GM21576 (cell line): Measurements from ENCODE around the gene IQGAP3.

Experiments
- ATAC-seq: cut with Tn5 transposase; IDR thresholded peaks from one replicate; pipeline ENCODE4 v1.9.1; 2021; ENCODE audit warnings: mild to moderate bottlenecking, moderate library complexity; ENCODE audit not compliant: unreplicated experiment

The IQGAP3 gene

GRCh38 chr1:156499194-156499841, 73.0 kb downstream of the IQGAP3 start:
- ATAC-seq: no peak

- no peak for ATAC-seq
Observed at GRCh38 chr1:156498432-156499193, 73.8 kb downstream of the IQGAP3 start.

DNA sequence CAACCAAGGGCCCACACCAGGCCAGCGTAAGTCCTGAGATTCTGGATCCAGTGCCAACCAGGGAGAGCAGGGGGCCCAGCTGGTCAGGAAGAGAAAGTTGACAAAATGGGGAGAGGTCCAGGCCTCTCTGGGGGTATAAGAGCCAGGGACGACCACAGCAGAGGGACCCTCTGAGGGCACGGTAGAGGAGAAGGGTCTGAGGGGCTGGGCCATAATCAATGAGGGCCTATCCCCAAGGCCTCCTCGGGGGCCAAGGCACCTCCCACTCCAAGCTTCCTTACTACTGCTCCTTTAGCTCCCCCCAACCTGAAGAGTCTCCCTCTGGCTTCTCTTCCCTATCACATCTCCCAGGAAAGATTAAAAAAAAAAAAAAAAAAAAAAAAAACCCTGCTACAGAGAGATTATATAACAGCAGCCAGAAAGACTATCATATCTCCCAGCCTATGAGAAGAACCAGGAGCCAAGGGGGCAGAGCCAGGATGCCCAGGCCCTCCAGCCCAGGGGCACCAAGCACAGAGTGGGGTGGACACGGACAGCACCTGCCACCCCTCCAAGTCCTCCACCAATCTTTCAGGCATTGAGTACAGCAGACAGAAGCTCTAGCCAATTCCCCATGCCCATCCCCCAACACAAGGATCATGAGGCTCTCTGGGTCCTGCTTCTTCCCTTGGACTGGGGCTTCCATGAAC, 74.5 kb downstream of the IQGAP3 start:
- ATAC-seq: no peak

DNA sequence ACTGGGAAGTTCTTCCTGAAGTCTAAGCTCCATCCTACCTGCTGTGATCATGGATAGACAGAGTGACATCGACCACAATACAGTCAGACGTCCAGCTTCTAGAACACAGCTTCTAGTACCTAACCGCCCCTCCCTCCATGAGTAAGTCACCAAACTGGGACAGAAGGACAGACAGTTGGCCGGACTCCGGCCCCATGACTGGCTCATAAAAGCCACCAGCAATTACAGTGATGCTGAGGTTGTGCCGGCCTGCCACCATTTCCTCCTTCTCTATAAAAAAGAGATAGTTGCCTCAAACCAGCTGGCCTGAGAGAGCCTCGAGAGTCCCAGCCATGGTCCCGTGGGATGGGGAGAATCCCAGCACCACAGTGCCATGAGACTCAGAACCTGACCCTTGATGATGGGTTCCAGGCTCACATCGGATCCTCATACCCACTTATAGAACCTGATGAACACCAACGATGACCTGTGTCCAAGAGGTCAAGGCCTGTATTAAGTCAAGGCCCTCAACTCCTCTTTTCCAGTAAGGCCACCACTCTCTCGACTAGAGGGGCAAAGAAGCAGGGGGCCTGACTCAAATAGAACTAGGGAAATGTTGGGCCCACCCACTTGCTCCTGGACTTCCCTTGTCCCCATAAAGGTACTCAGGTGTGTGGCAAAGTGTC, 75.2 kb downstream of the IQGAP3 start:
- ATAC-seq: no peak

DNA sequence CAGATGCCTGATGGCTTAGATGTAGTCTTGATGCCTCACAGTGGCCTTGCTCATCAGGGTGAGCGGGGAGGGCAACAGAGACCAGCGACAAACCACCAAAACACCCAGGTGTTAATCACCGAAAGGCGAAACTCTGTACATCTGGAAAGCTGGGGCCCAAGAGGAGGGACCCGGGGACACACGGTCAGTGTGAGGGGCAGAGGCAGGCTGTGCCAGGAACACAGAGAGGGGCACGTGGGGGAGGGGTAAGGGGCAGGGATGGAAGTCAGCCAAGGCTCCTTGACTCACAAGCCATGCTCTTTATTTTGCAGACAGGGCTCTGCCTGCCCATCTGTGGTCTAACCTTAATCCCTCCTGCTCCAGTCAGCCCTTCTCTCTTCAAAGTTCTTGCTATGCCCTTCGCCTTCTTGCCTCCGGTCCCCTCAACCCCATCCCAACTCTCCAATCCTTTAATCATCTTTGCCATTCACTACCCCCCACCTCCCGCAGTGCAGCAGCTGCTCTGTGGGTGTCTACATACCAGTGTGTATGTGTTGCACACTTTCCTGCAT, 76.1 kb downstream of the IQGAP3 start:
- no peak for ATAC-seq

DNA sequence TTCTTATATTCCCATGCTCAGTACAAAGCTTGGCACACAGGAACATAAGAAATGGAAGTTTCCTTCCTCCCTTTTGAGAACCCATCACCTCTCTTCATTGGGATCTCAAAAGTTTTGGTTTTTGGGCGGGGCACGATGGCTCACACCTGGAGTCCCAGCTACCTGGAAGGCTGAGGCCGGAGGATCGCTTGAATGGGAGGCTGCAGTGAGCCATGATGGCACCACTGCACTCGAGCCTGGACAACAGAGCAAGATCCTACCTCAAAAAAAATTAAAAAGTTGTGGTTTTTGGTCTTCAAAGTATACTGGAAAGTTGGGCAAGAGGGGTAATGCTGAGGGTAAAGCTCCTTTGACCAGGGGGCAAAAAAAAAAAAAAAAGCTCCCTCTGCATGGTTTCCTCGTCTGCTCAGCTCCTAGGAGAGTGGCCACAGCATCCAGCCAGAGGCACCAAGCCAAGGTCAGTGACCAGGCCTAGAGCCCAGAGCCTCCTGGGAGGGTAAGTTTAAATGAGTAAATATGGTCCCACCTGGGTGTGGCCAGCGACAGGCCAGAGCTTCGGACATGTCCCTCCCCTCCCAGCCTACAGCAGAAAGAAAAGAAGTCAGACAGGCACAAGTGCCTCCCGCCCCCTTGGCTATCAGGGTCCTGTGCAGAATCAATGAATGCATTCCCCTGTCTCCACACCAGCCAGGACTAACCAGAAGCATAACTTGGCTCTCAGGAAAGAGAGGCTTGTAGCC, 76.8 kb downstream of the IQGAP3 start:
- ATAC-seq: no peak

DNA sequence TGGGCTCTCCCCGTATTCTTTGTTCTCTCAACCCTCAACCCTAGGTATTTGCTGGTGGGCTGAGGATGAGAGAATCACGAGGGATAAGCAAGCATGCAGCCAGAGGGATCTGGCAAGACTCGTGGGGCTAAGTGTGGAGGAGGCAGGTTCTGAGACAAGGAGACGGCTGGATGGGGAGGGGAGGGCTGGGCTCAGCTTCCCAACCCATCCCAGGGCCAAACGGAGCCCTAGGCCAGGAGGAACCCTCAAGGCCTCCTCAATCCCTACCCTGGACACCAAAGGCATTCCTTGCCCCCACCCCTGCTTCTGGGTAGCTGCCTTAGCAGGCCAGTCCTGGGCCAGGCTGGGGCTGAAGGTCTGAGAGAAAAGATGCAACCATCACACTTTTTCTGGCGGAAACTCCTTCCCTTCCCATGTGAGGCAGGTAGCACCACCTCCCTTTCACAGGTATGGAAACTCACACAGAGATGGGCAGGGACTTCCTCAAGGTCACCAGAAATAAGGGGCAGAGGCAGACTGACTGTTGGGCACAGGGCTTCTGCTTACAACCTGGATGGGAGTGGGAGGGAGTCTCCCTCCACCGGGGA, 78.0 kb downstream of the IQGAP3 start:
- no peak for ATAC-seq

GRCh38 chr1:156493742-156494141, 78.6 kb downstream of the IQGAP3 start:
- ATAC-seq: no peak

DNA sequence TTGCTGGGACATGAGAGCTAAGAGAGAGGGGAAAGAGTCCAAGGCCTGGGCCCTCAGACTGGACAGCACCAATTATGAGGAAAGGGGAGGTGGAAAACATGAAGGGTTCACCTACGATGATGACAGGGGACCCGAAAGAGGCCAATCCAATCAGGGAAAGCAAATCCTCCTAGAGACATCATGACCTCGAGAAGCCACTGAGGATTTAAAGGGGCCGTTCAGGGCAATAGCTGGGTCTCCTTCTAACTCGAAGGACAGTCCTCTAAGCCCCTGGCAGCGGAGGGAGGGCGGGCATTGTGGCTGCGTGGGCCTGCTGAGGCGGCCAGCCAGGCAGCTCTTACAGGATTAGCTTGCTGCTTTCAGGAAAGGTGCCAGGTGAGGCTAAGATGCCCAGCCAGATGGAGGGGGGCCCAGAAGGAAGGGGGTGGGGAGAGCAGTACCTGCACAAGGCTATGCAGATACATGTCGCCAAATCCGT, 79.2 kb downstream of the IQGAP3 start:
- no peak for ATAC-seq

DNA sequence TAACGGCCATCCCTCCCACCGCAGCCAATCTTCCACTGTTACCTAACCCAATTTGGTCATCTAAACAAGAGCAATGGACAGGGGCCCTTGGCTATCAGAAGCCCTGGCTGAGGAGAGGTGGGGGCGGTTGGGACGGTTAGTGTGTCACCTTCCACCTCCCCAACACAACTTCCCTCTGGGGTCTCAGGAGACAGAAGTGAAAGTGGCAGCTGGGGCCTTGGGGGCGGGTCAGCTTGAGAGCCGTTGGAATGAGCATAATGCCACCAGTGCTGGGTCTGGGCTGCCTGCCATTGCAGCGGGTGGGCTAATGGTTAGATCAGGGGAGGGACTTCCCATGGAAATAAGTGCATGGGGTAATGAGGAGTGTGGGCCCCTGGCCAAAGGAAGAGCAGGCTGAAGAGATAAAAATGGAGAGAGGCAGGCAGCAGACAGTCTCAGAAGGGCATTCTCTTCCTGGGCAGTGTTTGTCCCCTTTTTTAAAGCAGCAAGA, 79.7 kb downstream of the IQGAP3 start:
- no peak for ATAC-seq

DNA sequence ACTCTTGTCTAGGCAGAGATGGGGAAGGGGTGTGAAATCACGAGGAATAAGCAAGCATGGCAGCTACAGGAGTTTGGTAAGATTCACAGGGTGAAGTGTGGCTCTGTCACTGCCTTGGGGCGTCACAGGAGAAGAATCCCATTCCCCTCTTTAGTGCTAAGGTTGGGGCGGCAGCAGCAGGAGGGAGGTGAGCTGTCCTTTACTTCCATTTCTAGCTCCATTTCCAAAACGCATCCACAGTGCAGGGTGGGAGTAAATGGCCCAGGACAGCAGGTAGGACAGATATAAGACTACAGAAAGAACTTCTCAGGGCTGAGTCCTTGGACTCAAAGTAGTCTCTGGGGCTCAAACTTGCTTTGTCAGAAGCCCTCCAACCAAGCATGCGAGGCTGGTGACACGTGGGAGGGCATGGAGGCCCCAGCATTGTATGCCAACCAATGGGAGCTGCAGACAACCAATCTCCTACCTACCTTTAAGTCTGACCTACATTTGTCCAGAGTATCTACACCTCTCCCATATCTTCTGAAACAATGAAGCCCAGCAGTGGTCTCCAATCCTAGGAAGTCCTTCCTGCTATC, 80.3 kb downstream of the IQGAP3 start:
- no peak for ATAC-seq

GRCh38 chr1:156491151-156491949, 81.0 kb downstream of the IQGAP3 start:
- no peak for ATAC-seq

DNA sequence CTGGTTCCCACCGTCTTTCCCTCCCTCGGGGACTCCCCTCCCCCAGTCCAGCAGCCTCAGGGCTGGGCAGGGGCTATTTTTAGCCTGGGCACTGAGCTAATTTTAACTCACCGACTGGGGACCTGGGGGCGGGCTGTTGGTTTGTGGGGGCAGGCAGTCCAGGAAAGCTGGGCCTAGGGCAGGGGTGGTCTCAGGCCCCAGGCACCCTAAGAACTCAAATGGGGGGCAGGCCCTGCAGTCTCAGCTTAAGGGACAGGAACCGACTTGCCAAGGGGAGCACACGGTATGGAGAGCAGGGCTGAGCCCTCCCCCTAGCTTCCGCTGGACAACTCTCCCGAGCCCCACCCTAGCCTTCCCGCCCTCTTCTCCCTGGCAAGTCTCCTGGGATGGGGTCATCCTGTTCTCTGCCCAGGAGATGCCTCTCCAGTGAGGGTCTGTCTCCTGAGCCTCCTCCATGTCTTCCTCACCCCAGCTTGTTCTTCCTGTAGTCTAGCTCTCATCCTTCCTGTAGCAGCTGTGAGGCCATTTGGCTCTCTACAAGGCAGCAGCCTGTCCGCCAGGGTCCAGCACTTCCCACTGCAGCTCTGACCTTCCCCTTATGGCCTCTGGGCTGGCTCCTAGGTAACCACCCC, 81.8 kb downstream of the IQGAP3 start:
- no peak for ATAC-seq

DNA sequence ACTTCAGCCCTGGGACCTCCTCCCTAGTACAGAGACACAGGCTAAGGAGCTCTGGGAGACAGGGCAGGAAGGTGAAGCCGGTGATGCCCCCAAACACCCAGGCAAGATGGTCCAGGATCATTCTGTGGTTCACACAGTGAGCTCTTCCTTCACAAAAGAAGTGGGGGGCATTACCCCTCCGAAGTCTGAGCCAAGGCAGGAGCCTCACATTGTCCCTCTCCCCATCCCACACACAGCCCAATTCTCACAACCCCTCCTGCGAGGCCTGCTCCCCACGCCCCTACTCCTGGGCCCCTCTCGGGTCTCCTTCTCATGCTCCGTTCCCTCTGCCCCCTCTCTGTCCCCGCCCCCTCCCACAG, 82.5 kb downstream of the IQGAP3 start:
- no peak for ATAC-seq

DNA sequence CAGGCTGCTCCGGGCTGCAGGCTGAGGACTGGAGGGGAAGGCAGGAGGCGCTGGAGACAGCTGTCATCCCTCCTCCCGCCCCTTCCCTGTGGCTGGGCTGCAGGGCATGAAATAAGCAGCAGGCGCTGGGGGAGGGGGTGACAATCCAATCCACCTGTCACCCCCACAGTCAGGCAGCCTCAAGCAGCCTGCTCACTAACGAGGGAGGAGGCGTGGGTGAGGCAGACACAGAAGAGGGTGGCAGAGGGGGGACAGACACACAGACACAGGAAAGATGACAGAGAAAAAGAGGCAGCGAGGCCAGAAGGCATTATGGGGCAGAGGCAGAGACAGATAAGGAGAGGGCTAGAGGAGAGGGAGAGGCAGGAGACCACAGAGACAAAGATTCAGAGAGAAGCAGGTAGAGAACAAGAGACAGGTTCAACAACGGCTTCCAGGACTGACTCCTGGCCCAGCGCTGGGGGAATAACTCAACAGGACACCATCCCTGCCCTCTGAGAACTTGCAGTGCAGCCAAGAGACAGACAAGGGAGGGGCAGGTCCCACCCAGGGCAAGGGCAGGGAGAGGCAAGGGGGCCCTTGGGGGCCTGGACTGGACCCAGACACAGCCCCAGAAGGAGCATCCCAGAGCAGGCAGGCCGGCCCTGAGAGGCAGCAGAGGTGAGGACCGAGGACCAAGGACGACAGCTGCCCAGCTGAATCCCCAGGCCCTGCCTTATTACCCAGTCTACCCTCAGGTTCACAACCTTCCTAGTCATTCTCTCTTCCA, 83.0 kb downstream of the IQGAP3 start:
- ATAC-seq: peak; percentile 11

DNA sequence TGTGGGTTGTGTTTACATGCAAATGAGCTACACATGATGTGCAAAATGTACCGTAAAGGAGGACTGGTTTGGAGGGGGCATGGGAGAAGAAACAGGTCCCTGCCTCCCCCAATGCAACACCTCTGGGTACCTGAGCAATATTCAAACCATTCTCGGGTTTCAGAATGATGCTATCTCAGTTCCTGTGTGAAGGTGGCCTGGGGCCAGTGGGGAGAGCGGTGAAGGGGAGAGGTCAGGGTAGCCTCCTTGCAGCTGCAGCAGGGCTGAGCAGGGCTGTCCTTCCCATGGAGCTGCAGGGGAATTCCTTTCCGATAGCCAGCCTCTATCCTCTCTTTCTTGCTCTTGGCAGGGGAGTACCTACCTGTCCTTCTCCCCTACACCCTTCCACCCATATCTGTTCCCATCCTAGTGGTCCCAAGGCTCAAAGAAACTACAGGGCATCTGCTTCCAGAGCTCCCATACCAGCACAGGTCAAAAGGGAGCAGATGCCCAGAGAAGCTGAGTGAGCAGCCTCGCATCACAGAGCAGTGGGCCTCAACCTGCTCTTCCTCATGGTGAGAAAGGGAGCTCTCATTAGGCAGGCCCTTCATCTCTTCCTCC, 83.7 kb downstream of the IQGAP3 start:
- peak; percentile 61 for ATAC-seq

DNA sequence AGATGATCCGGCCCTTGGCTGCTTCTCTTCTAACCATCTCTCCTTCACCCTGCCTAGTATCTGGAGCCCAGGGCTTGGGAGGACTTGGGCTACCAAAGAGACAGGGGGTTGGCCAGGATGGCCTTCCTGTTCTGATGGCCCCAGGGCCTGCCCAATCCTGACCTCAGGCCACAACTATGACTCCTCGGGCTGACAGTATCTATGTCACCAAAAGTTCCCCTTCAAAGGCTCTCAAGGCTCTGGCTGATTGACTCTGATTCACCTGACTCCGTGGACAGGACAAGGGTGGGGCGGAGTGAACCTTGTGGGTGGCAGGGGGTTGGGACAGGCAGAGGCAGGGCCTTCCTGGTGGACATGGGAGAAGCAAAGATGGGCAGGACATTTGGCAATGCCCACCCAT, 84.5 kb downstream of the IQGAP3 start:
- ATAC-seq: no peak
